GM12878 (cell line): ENCODE measurements around the gene MAST3. TPM values are rescaled to one million over a fixed set of nuclear protein-coding genes. Genes with fewer than 3 reads are reported as not detected.

Source experiments
- CBFB ChIP-seq: IDR thresholded peaks from 2 replicates; pipeline ENCODE4 v1.6.1; 2016; ENCODE audit warnings: antibody characterized with exemption, low read depth
- CEBPZ ChIP-seq: fragments of 150-350 bp; IDR thresholded peaks from 2 replicates; pipeline ENCODE4 v1.6.1; 2016; ENCODE audit warnings: low read depth, low read length
- CREB1 ChIP-seq: IDR thresholded peaks from 2 replicates; pipeline ENCODE4 v1.6.1; 2012; ENCODE audit warnings: low read depth, mild to moderate bottlenecking, inconsistent platforms
- ESRRA ChIP-seq: IDR thresholded peaks from 2 replicates; pipeline ENCODE4 v1.6.1; 2012; ENCODE audit warnings: mild to moderate bottlenecking, low read length, improper control_type of control experiment
- MLLT1 ChIP-seq: fragments of 450-650 bp; IDR thresholded peaks from 2 replicates; pipeline ENCODE4 v1.6.1; 2016; ENCODE audit warnings: mild to moderate bottlenecking
- SMAD1 ChIP-seq: fragments of 450-650 bp; IDR thresholded peaks from 2 replicates; pipeline ENCODE4 v1.6.1; 2018; ENCODE audit warnings: mild to moderate bottlenecking, low read depth; ENCODE audit not compliant: partially characterized antibody
- SMARCA5 ChIP-seq: fragments of 450-650 bp; IDR thresholded peaks from 2 replicates; pipeline ENCODE4 v1.6.1; 2017; ENCODE audit warnings: mild to moderate bottlenecking
- ZNF207 ChIP-seq: fragments of 450-650 bp; IDR thresholded peaks from 2 replicates; pipeline ENCODE4 v1.6.1; 2014; ENCODE audit warnings: antibody characterized with exemption, mild to moderate bottlenecking, borderline replicate concordance
- polyA plus RNA-seq, 11 experiments: library from polyadenylated mRNA; depleted of rRNA in 4 of 11; unstranded in 6 of 11; stranded (reverse) in 5 of 11; fragments of >200 nt; fragmentation: Nextera tagmentation in 4 of 11; fragmentation: Illumina TruSeq in 1 of 11; extraction: Ambion mirVana in 4 of 11; extraction: Trizol in 1 of 11; gene quantifications; 1 replicate in 1 of 11; 2 replicates in 10 of 11; pipeline versions ENCODE4 v1.2.1 to v1.2.3, GENCODE V29; 2011 to 2016; ENCODE audit warnings: inconsistent platforms in 2 of 11, missing spikeins in 2 of 11, low read depth in 1 of 11
- total RNA-seq, 4 experiments: library from RNA; depleted of rRNA in 3 of 4; stranded (reverse); fragments of >200 nt in 3 of 4; fragmentation: Illumina TruSeq in 1 of 4; extraction: Trizol in 1 of 4; gene quantifications; 2 replicates each; pipeline versions ENCODE4 v1.2.1 to v1.2.3, GENCODE V29; 2013 to 2021

MAST3 gene
- total and polyA plus RNA-seq, 10 of the 15 experiments (the other 5 are each of a cell fraction or from before 2014, with no cell fraction given), result 3.0 to 22.2 (median 7.5) TPM

- TF ChIP-seq MLLT1 (peak; percentile 83), ZNF207 (no peak), CREB1 (no peak), CEBPZ (no peak), SMAD1 (no peak), ESRRA (no peak), CBFB (no peak), SMARCA5 (peak; percentile 76)
Measured at GRCh38 chr19:18171605-18172327, 74.2 kb downstream of the MAST3 start (continued).
